ENCODE results near the gene POTEG.
"Not testable (repeated sequence)": the region's sequence is repeated elsewhere in the genome, so short reads cannot be mapped to it uniquely, and the experiment has no call there.

Gene POTEG

GRCh38 chr14:19374451-19374903 lies 59.7 kb downstream of the POTEG start:
- DNase-seq = not testable (repeated sequence)

- DNase-seq = not testable (repeated sequence)
Observed at GRCh38 chr14:19372813-19373500, 61.2 kb downstream of the POTEG start.

GRCh38 chr14:19371767-19372166 lies 62.4 kb downstream of the POTEG start:
- DNase-seq = not testable (repeated sequence)

- DNase-seq = not testable (repeated sequence)
Observed at GRCh38 chr14:19362803-19363202, 71.3 kb downstream of the POTEG start.

- DNase-seq = not testable (repeated sequence)
Observed at GRCh38 chr14:19362323-19362722, 71.8 kb downstream of the POTEG start.

GRCh38 chr14:19361636-19362253 lies 72.4 kb downstream of the POTEG start:
- not testable (repeated sequence) for DNase-seq

GRCh38 chr14:19360937-19361635 lies 73.1 kb downstream of the POTEG start:
- DNase-seq = not testable (repeated sequence)
